GM12892 (cell line): ENCODE data around the gene HECTD4.

ENCODE experiments used
- DNase-seq: peaks from one replicate; pipeline ENCODE4 v3.0.0; 2011; ENCODE audit not compliant: insufficient read length
- FAIRE-seq: peaks from 2 replicates; lab custom pipeline; 2011; peaks lifted over from hg19 to GRCh38; lab: Jason Lieb, UNC
- POLR2A ChIP-seq: IDR thresholded peaks from 2 replicates; pipeline ENCODE4 v1.6.1; 2011; ENCODE audit warnings: low read depth, low read length, control low read depth
- POLR2AphosphoS5 ChIP-seq: IDR thresholded peaks from 2 replicates; pipeline ENCODE4 v1.6.1; 2011; ENCODE audit warnings: low read depth, low read length, control low read depth
- TAF1 ChIP-seq: IDR thresholded peaks from 2 replicates; pipeline ENCODE4 v1.6.1; 2011; ENCODE audit warnings: low read depth, mild to moderate bottlenecking, control low read depth, low read length, borderline replicate concordance

The HECTD4 gene

GRCh38 chr12:112303799-112304198, 78.4 kb downstream of the HECTD4 start:
- FAIRE-seq: no peak
- TF ChIP-seq POLR2A: no peak
- TF ChIP-seq TAF1: no peak
- no peak for TF ChIP-seq POLR2AphosphoS5
- no peak for DNase-seq

- peak; percentile 40 for DNase-seq
- TF ChIP-seq TAF1: no peak
- TF ChIP-seq POLR2AphosphoS5: peak; percentile 57; the same call in 1 of the 2 replicates
- TF ChIP-seq POLR2A: peak; percentile 58; the same call in 1 of the 2 replicates
- FAIRE-seq: peak; percentile 93
These were observed 79.2 kb downstream of the HECTD4 start for GRCh38 chr12:112303004-112303403.

DNA sequence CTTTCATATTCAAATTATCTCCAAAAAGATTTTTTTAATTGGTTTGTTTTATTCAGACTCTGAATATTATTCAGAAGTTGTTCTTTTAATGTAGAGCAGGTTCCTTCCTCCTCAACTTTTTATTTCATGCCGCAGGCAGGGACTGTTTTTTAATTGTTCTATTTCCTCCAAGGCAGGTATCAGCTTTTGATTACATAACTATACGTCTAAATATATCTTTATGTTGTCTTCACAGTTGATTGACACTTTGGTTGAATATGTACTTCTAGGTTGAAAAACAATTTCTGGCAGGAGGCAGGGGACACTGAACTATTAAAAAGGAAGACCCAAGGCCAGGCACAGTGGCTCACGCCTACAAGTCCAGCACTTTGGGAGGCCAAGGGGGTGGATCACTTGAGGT, 82.5 kb downstream of the HECTD4 start:
- TF ChIP-seq POLR2AphosphoS5: no peak
- TF ChIP-seq TAF1: no peak
- no peak for TF ChIP-seq POLR2A
- no peak for FAIRE-seq
- DNase-seq: no peak

GRCh38 chr12:112297188-112297587, 85.0 kb downstream of the HECTD4 start:
- no peak for DNase-seq
- no peak for FAIRE-seq
- TF ChIP-seq TAF1: no peak
- TF ChIP-seq POLR2A: no peak
- TF ChIP-seq POLR2AphosphoS5: no peak

DNA sequence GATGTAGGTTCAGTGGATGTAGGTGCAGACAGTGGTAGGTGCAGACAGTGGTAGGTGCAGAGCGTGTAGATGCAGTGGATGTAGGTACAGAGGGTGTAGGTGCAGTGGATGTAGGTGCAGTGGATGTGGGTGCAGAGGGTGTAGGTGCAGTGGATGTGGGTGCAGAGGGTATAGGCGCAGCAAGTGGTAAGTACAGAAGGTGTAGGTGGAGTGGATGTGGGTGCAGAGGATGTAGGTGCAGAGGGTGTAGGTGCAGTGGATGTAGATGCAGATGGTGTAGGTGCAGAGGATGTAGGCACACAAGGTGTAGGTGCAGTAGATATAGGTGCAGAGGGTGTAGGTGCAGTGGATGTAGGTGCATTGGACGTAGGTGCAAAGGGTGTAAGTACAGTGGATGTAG, 86.0 kb downstream of the HECTD4 start:
- TF ChIP-seq TAF1 (no peak), POLR2AphosphoS5 (no peak), POLR2A (no peak)
- DNase-seq (no peak), FAIRE-seq (no peak)

DNA sequence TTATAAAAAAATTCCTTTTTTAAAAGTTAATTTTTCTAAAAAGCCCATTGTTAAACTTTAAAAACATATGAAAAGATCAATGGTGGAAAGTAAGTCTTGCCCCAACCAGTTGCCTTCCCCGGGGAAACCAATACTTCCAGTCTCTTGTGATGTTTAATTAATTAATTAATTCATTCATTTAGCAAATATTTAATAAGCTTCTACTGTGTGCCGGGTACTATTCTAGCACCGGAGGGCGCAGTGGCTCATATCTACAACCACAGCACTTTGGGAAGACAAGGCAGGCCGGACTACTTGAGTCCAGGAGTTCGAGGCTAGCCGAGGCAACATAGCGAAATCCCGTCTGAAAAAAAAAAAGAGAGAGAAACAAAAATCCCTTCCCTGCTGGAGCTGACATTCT, 87.4 kb downstream of the HECTD4 start:
- DNase-seq (no peak), FAIRE-seq (no peak)
- TF ChIP-seq TAF1 (no peak), POLR2A (no peak), POLR2AphosphoS5 (no peak)

DNA sequence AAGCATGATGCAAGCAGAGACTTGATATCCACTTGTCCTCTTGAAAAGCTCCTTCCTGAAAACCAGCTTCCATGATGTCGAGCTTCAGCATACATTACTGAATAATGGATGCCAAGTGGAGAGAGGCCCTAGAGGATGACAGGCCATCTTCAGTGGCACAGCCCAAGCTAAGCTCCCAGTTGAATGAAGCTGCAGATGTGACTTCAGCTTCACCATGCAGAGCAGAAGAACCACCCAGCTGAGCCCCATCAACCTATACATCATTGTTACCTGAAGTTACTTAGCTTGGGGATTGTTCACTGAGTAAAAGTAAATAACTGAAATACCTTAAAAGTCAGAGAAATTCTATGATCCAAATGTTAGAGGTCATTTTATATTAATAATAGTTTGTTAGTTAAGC, 93.6 kb downstream of the HECTD4 start:
- TF ChIP-seq TAF1 (no peak), POLR2AphosphoS5 (no peak), POLR2A (no peak)
- DNase-seq (no peak), FAIRE-seq (no peak)

DNA sequence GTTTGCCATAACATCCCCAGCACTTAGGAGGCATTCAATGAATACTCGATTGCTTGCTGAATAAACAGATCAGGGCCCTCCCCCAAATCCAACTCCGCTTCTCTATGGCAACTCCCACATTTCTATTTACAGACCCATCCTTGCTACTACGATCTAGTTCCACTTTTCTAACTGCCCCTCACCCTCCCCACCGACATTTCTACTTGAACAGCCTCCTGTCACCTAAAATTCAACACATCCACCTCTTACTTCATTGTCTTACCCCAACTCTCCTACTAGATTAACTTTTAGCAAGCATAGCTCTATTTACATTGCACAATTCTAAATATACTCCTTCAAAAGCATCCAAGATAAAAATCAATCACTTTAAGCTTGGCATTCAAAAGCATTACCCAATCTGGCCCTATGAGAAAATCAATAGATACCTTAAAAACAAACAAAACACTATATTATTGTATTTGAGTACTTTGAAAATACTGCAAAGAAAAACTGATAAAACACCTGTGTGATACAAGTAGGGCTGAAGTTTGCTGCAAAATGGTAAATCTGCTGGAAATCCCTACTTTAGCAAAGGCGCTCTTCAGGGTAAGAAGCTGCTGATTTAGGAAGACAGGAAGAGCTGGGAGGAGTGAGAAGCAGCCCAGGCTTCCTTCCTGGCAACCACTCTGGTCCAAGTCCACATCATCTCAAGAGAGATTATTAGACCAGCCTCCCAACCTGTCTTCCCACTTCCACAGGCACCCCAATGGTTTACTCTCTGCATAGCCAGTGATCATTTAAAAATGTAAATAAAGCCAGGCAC, 96.4 kb downstream of the HECTD4 start:
- DNase-seq: no peak
- no peak for FAIRE-seq
- TF ChIP-seq POLR2AphosphoS5 (no peak), TAF1 (no peak), POLR2A (no peak)

- TF ChIP-seq TAF1 (no peak), POLR2AphosphoS5 (no peak), POLR2A (no peak)
- FAIRE-seq: no peak
- no peak for DNase-seq
These were observed 98.7 kb downstream of the HECTD4 start for GRCh38 chr12:112283546-112283945.

- TF ChIP-seq POLR2AphosphoS5 (no peak), TAF1 (no peak), POLR2A (no peak)
- peak; percentile 17 for FAIRE-seq
- DNase-seq: no peak
These were observed 99.3 kb downstream of the HECTD4 start for GRCh38 chr12:112282920-112283319.

DNA sequence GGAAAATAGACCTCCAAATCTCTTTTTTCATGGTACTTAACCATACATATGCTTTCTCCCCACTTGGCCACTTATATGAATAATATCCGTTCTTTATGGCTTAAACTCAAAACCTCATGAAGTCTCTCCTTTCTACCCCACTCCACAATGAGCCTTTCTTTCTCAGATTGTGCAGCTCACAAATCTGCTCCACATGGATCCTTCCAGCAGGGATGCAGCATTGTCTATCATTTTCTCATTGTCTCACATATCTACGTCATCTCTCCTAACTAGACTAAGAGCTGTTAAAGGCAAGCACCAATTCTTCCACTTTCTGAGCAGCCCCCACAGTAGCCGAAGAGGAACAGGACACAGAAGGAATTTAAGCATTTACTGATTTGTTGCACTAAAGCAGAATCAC, 106.4 kb downstream of the HECTD4 start:
- no peak for FAIRE-seq
- TF ChIP-seq POLR2A (no peak), TAF1 (no peak), POLR2AphosphoS5 (no peak)

GRCh38 chr12:112275207-112275606, 107.0 kb downstream of the HECTD4 start:
- no peak for DNase-seq
- no peak for FAIRE-seq
- TF ChIP-seq POLR2AphosphoS5: no peak
- no peak for TF ChIP-seq TAF1
- TF ChIP-seq POLR2A: no peak

More for the DNA sequence above, 106.4 kb downstream of the HECTD4 start:
- DNase-seq: no peak
